ENCODE measurements around the gene KRTAP6-1. TPM values are rescaled to one million over a fixed set of nuclear protein-coding genes. Genes with fewer than 3 reads are reported as not detected.

The KRTAP6-1 gene
- total and polyA plus RNA-seq, 4 donors, result not detected

DNA sequence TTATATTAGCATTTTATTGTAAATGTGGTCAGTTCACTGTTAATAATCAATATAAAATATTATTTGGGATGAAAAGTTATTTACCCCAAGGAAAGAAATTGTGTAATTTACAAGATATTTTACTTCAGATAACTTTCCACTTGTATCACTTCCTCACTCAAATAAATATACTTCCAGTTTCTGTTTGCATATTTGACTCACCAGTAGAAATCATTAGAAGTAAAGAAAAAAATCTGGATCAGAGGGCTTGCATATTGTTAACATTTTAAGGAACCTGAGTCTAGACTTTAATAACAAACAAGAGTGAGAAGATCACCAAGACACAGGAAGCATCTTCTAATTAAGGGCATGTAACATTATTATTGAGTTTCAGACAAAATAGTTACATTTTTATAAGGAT is 6.3 kb upstream of the KRTAP6-1 start:
- Histone ChIP-seq H3K4me3 (no peak overlapping the region), H3K27ac (ENCODE audit: low read depth in 1 of 2, low read length in 1 of 2) (no peak overlapping the region), H3K9ac (ENCODE audit: insufficient read depth in 1 of 2, low read length in 2 of 2) (no peak overlapping the region), H3K4me1 (ENCODE audit: control insufficient read depth in 5 of 5, insufficient read depth in 5 of 5, low read length in 5 of 5) (no peaks in the 10 kb centered on the region), H3K27me3 (ENCODE audit: control insufficient read depth in 3 of 3, insufficient read depth in 3 of 3, low read length in 2 of 3) (no peaks in the 10 kb centered on the region), H3K36me3 (ENCODE audit: control insufficient read depth in 4 of 4, insufficient read depth in 4 of 4, low read length in 4 of 4) (no peaks in the 10 kb centered on the region), H3K9me3 (ENCODE audit: control insufficient read depth in 4 of 4, insufficient read depth in 3 of 4, low read length in 3 of 4) (peaks cover 0 to 9% (median under 1%) of the 10 kb centered on the region in 4 donors)
- ATAC-seq (ENCODE audit: insufficient read depth, low FRiP score) (no peak), DNase-seq (no peak)
- TF ChIP-seq, protein P1, sequence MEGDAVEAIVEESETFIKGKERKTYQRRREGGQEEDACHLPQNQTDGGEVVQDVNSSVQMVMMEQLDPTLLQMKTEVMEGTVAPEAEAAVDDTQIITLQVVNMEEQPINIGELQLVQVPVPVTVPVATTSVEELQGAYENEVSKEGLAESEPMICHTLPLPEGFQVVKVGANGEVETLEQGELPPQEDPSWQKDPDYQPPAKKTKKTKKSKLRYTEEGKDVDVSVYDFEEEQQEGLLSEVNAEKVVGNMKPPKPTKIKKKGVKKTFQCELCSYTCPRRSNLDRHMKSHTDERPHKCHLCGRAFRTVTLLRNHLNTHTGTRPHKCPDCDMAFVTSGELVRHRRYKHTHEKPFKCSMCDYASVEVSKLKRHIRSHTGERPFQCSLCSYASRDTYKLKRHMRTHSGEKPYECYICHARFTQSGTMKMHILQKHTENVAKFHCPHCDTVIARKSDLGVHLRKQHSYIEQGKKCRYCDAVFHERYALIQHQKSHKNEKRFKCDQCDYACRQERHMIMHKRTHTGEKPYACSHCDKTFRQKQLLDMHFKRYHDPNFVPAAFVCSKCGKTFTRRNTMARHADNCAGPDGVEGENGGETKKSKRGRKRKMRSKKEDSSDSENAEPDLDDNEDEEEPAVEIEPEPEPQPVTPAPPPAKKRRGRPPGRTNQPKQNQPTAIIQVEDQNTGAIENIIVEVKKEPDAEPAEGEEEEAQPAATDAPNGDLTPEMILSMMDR (IDR thresholded peaks at IDR 0.05; ENCODE audit: control extremely low read depth, extremely low read depth), result no peak

DNA sequence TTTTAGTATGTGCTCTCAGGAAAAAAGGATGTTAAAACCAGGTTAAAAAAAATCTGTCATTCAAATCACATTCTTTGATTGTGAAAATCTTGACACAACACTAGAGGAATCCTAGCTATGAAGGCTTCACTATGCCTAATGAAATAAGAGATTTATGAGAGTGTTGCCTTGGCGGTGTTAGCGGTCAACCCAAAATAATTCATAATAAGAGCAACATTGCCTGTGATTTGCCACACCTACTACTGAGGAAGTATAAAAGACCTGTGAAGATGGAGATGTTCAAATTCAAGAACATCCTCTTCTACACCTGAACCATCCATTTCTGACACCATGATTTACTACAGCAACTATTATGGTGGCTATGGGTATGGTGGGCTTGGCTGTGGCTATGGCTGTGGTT is 2.4 kb upstream of the KRTAP6-1 start, which contains the start of gene KRTAP20-1:
KRTAP20-1 (plus strand) TSS at position 301 of the 400 bp plus-strand sequence; CDS start at position 331, 30 bp downstream.
- no peak within 1 kb of the TSS for H3K4me3 ChIP-seq
- no peaks in the 10 kb centered on the region for H3K9me3 ChIP-seq (ENCODE audit: control insufficient read depth in 4 of 4, insufficient read depth in 3 of 4, low read length in 3 of 4)
- H3K27ac ChIP-seq (ENCODE audit: low read depth in 1 of 2, low read length in 1 of 2), result no peak within 1 kb of the TSS
- no peak within 1 kb of the TSS for H3K9ac ChIP-seq (ENCODE audit: insufficient read depth in 1 of 2, low read length in 2 of 2)
- H3K36me3 ChIP-seq (ENCODE audit: control insufficient read depth in 4 of 4, insufficient read depth in 4 of 4, low read length in 4 of 4), result no peaks in the 10 kb centered on the region
- H3K27me3 ChIP-seq (ENCODE audit: control insufficient read depth in 3 of 3, insufficient read depth in 3 of 3, low read length in 2 of 3), result no peaks in the 10 kb centered on the region
- WGBS, 2 donors, result 95% methylated on average over 2 of the region's 2 CpGs
- no peak for DNase-seq
- TF ChIP-seq, protein P1 (IDR thresholded peaks at IDR 0.05; ENCODE audit: control extremely low read depth, extremely low read depth), result no peak
- H3K4me1 ChIP-seq (ENCODE audit: control insufficient read depth in 5 of 5, insufficient read depth in 5 of 5, low read length in 5 of 5), result no peaks in the 10 kb centered on the region
- no peak for ATAC-seq (ENCODE audit: insufficient read depth, low FRiP score)

DNA sequence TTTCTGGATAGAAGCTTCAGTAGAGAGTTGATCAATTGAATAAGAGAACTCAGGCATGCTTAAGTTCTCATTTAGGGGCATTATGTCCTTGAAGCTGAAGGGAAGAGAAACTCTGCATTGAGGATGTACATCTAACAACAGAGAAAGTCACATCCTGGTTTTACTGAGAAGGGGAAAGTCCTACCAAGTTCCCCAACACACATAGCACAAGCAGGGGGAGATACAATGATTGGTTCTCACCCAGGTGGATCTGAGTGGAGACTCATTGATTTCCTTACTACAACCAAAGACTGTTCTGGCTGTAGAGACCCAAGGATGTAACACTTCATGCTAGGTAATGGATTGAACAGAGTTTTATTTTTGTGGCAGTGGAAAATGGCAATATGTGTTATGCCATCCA is 1.5 kb upstream of the KRTAP6-1 start:
- TF ChIP-seq, protein P1 (IDR thresholded peaks at IDR 0.05; ENCODE audit: control extremely low read depth, extremely low read depth), result no peak
- no peaks in the 10 kb centered on the region for H3K36me3 ChIP-seq (ENCODE audit: control insufficient read depth in 4 of 4, insufficient read depth in 4 of 4, low read length in 4 of 4)
- DNase-seq, result no peak

DNA sequence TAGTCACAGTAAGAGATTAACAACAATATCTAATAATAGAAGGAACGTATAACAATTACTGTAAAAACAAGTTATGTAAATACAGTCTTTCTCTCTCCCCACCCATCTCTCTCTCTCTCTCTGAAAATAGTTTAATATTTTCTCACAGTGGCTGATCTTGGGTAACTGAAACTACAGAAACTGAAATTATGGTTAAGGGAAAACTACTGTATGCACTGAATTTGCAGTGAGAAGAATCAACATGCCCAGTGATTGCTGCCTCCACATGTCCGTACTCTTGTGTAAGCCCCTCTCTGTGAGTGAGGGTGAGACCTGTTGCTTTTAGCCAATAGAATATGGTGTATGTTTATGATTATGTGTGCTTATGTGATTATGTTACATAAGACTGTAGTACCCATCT is 1.6 kb downstream of the KRTAP6-1 start:
- Histone ChIP-seq H3K36me3 (ENCODE audit: control insufficient read depth in 4 of 4, insufficient read depth in 4 of 4, low read length in 4 of 4) (no peaks in the 10 kb centered on the region), H3K27ac (ENCODE audit: low read depth in 1 of 2, low read length in 1 of 2) (no peak overlapping the region), H3K4me3 (no peak overlapping the region), H3K9ac (ENCODE audit: insufficient read depth in 1 of 2, low read length in 2 of 2) (no peak overlapping the region), H3K27me3 (ENCODE audit: control insufficient read depth in 3 of 3, insufficient read depth in 3 of 3, low read length in 2 of 3) (no peaks in the 10 kb centered on the region), H3K9me3 (ENCODE audit: control insufficient read depth in 4 of 4, insufficient read depth in 3 of 4, low read length in 3 of 4) (no peaks in the 10 kb centered on the region), H3K4me1 (ENCODE audit: control insufficient read depth in 5 of 5, insufficient read depth in 5 of 5, low read length in 5 of 5) (no peaks in the 10 kb centered on the region)
- ATAC-seq (ENCODE audit: insufficient read depth, low FRiP score) (no peak), DNase-seq (no peak)
- TF ChIP-seq, protein P1 (IDR thresholded peaks at IDR 0.05; ENCODE audit: control extremely low read depth, extremely low read depth), result no peak
- 80 to 82% methylated on average over 2 of the region's 2 CpGs for WGBS, 2 donors

More for the DNA sequence above, 1.5 kb upstream of the KRTAP6-1 start:
- H3K4me1 ChIP-seq (ENCODE audit: control insufficient read depth in 5 of 5, insufficient read depth in 5 of 5, low read length in 5 of 5), result no peaks in the 10 kb centered on the region
- H3K9me3 ChIP-seq (ENCODE audit: control insufficient read depth in 4 of 4, insufficient read depth in 3 of 4, low read length in 3 of 4), result no peaks in the 10 kb centered on the region
- no peaks in the 10 kb centered on the region for H3K27me3 ChIP-seq (ENCODE audit: control insufficient read depth in 3 of 3, insufficient read depth in 3 of 3, low read length in 2 of 3)
- no peak for ATAC-seq (ENCODE audit: insufficient read depth, low FRiP score)
- no peak overlapping the region for H3K9ac ChIP-seq (ENCODE audit: insufficient read depth in 1 of 2, low read length in 2 of 2)
- H3K4me3 ChIP-seq, result no peak overlapping the region
- no peak overlapping the region for H3K27ac ChIP-seq (ENCODE audit: low read depth in 1 of 2, low read length in 1 of 2)
